ENCODE measurements around the gene MAST4.
"Not testable (repeated sequence)": the region's sequence is repeated elsewhere in the genome, so short reads cannot be mapped to it uniquely, and the experiment has no call there.

MAST4 gene

GRCh38 chr5:66742896-66743247, 146.7 kb downstream of the MAST4 start:
- no peak for DNase-seq (ENCODE audit: low read depth, low spot score)

GRCh38 chr5:66743344-66743743, 147.2 kb downstream of the MAST4 start:
- DNase-seq (ENCODE audit: low read depth, low spot score), result no peak

GRCh38 chr5:66744040-66744439, 147.8 kb downstream of the MAST4 start:
- no peak for DNase-seq (ENCODE audit: low read depth, low spot score)

- DNase-seq (ENCODE audit: low read depth, low spot score), result no peak
Measured at GRCh38 chr5:66745297-66745696, 149.1 kb downstream of the MAST4 start.

- DNase-seq (ENCODE audit: low read depth, low spot score), result no peak
Measured at GRCh38 chr5:66747607-66748006, 151.4 kb downstream of the MAST4 start.

GRCh38 chr5:66752668-66753067, 156.5 kb downstream of the MAST4 start:
- not testable (repeated sequence) for DNase-seq (ENCODE audit: low read depth, low spot score)

- DNase-seq (ENCODE audit: low read depth, low spot score), result no peak
Measured at GRCh38 chr5:66757219-66757833, 161.1 kb downstream of the MAST4 start.

GRCh38 chr5:66757834-66758371, 161.7 kb downstream of the MAST4 start:
- DNase-seq (ENCODE audit: low read depth, low spot score), result no peak

- DNase-seq (ENCODE audit: low read depth, low spot score), result no peak
Measured at GRCh38 chr5:66769030-66769733, 173.0 kb downstream of the MAST4 start.

GRCh38 chr5:66769839-66770617, 173.8 kb downstream of the MAST4 start:
- no peak for DNase-seq (ENCODE audit: low read depth, low spot score)

- no peak for DNase-seq (ENCODE audit: low read depth, low spot score)
Measured at GRCh38 chr5:66777868-66778267, 181.7 kb downstream of the MAST4 start.

GRCh38 chr5:66779528-66779927, 183.3 kb downstream of the MAST4 start:
- DNase-seq (ENCODE audit: low read depth, low spot score), result no peak

- DNase-seq (ENCODE audit: low read depth, low spot score), result no peak
Measured at GRCh38 chr5:66788556-66788955, 192.4 kb downstream of the MAST4 start.

- no peak for DNase-seq (ENCODE audit: low read depth, low spot score)
Measured at GRCh38 chr5:66789434-66789833, 193.2 kb downstream of the MAST4 start.

- no peak for DNase-seq (ENCODE audit: low read depth, low spot score)
Measured at GRCh38 chr5:66793049-66793448, 196.9 kb downstream of the MAST4 start.

- DNase-seq (ENCODE audit: low read depth, low spot score), result no peak
Measured at GRCh38 chr5:66795682-66796081, 199.5 kb downstream of the MAST4 start.

GRCh38 chr5:66796305-66797292, 200.4 kb downstream of the MAST4 start:
- DNase-seq (ENCODE audit: low read depth, low spot score), result no peak

GRCh38 chr5:66802941-66803340, 206.7 kb downstream of the MAST4 start:
- DNase-seq (ENCODE audit: low read depth, low spot score), result no peak

GRCh38 chr5:66805514-66806430, 209.6 kb downstream of the MAST4 start:
- no peak for DNase-seq (ENCODE audit: low read depth, low spot score)

- no peak for DNase-seq (ENCODE audit: low read depth, low spot score)
Measured at GRCh38 chr5:66807743-66808142, 211.6 kb downstream of the MAST4 start.
